Right kidney (tissue), 1 donor: Measurements from ENCODE around the gene N4BP3.
A peak's percentile ranks its signal among the peaks of the same experiment; 100 is the strongest.

ENCODE experiments used
- DNase-seq: peaks from one replicate; pipeline ENCODE4 v3.0.0-alpha.2; 2016

The N4BP3 gene

GRCh38 chr5:178098685-178099084 is 14.6 kb upstream of the N4BP3 start:
- DNase-seq, result no peak

- no peak for DNase-seq
These were observed 9.7 kb upstream of the N4BP3 start for GRCh38 chr5:178103612-178104011.

GRCh38 chr5:178104492-178104891 is 8.8 kb upstream of the N4BP3 start:
- no peak for DNase-seq

- no peak for DNase-seq
These were observed 7.2 kb upstream of the N4BP3 start for GRCh38 chr5:178106086-178106485.

- no peak for DNase-seq
These were observed 6.6 kb upstream of the N4BP3 start for GRCh38 chr5:178106556-178107239.

GRCh38 chr5:178107756-178108310 is 5.5 kb upstream of the N4BP3 start:
- no peak for DNase-seq

GRCh38 chr5:178108446-178108845 is 4.9 kb upstream of the N4BP3 start:
- no peak for DNase-seq

GRCh38 chr5:178108966-178109365 is 4.4 kb upstream of the N4BP3 start:
- no peak for DNase-seq

GRCh38 chr5:178110511-178110910 is 2.8 kb upstream of the N4BP3 start:
- DNase-seq, result no peak

GRCh38 chr5:178111925-178112324 is 1.4 kb upstream of the N4BP3 start:
- no peak for DNase-seq

GRCh38 chr5:178112545-178112944 is 787 bp upstream of the N4BP3 start:
- no peak for DNase-seq

GRCh38 chr5:178113841-178114324 is 551 bp downstream of the N4BP3 start:
- DNase-seq, result no peak

- DNase-seq, result peak; percentile 55
These were observed 1.2 kb downstream of the N4BP3 start for GRCh38 chr5:178114325-178115135.

- no peak for DNase-seq
These were observed 1.9 kb downstream of the N4BP3 start for GRCh38 chr5:178115136-178115813.

- no peak for DNase-seq
These were observed 2.4 kb downstream of the N4BP3 start for GRCh38 chr5:178115814-178116142.

- DNase-seq, result no peak
These were observed 3.0 kb downstream of the N4BP3 start for GRCh38 chr5:178116143-178116885.

- no peak for DNase-seq
These were observed 4.8 kb downstream of the N4BP3 start for GRCh38 chr5:178117923-178118701.

- DNase-seq, result no peak
These were observed 6.7 kb downstream of the N4BP3 start for GRCh38 chr5:178119915-178120606.

GRCh38 chr5:178120607-178121357 is 7.5 kb downstream of the N4BP3 start:
- DNase-seq, result peak; percentile 61
